ENCODE results near the gene PHF2. TPM values are rescaled to one million over a fixed set of nuclear protein-coding genes. Genes with fewer than 3 reads are reported as not detected.

PHF2 gene
- polyA plus RNA-seq, 1 of the 3 experiments (the other 2 are of a cell fraction) = 11.2 TPM

DNA sequence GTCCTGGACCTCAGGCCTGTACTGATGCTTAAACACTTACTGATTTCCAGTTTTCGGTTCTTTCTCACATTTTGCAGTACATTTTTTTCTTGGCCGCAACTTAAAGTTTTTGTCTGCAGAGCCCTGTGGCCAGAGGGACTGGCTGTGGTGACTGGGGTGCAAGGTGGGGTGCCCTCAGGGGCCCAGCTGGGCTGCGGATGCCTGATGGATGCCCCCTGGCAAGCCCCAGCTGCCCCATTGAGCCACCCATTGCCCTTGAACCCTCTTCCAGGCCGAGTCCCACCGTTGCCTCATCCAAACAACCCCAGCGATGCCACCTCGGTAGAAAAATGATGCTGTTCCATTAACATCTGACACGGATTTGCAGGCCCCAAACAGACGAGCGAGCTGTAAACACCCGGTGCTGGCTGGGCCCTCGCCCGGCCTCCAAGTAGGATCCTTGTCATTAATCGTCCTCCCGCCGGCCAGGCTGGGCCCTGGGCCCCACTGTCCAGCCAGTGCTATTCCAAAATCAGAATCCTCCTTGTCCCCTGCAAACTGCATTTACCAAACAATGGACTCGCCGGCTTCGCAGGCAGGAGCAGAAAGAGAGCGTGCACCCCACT, 107.9 kb downstream of the PHF2 start:
- Histone ChIP-seq H3F3A (replicated peaks; ENCODE audit: insufficient read depth) (no peaks in the 10 kb centered on the region), H3K4me3 (ENCODE audit: low read depth in 2 of 2, low read length in 1 of 2) (no peak overlapping the region), H3K36me3 (replicated peaks in 1 of 2; ENCODE audit: control insufficient read depth in 1 of 2, insufficient read depth in 2 of 2, low read length in 1 of 2) (no peaks in the 10 kb centered on the region), H3K9ac (no peak overlapping the region), H2AFZ (ENCODE audit: low read depth) (no peak overlapping the region), H3K27ac (ENCODE audit: low read depth in 2 of 2, low read length in 1 of 2) (no peak overlapping the region), H3K4me2 (no peak overlapping the region), H3K9me2 (no peaks in the 10 kb centered on the region), H3K4me1 (ENCODE audit: control insufficient read depth in 1 of 2, insufficient read depth in 2 of 2, low read depth in 1 of 2, low read length in 1 of 2) (peaks cover 0 to 4% of the 10 kb centered on the region in 2 experiments; a peak in 1 of 4 replicates), H4K20me1 (ENCODE audit: insufficient read depth) (no peaks in the 10 kb centered on the region), H3K27me3 (ENCODE audit: insufficient read depth) (no peaks in the 10 kb centered on the region), H3K79me2 (ENCODE audit: insufficient read depth) (no peaks in the 10 kb centered on the region), H3K9me3 (no peaks in the 10 kb centered on the region)
- POLR2A ChIA-PET = no interaction called here
- CTCF ChIA-PET = interaction anchor here (1.7 to 6.3 kb wide), 4 partner anchors 141 to 529 kb away, joined by 4 to 126 read pairs (median 6); no protein-coding TSS in a partner anchor
- WGBS (ENCODE audit: low lambda C conversion rate) = 65% methylated on average over 16 of the region's 20 CpGs
- TF ChIP-seq TEAD4 (IDR thresholded peaks at IDR 0.05; ENCODE audit: borderline replicate concordance, insufficient read depth) = no peak
- TF ChIP-seq SMC3 (IDR thresholded peaks at IDR 0.05; ENCODE audit: low read depth, low read length) = no peak
- no peak for TF ChIP-seq NRF1 (IDR thresholded peaks at IDR 0.05; ENCODE audit: low read depth, low read length)
- TF ChIP-seq, protein P1, sequence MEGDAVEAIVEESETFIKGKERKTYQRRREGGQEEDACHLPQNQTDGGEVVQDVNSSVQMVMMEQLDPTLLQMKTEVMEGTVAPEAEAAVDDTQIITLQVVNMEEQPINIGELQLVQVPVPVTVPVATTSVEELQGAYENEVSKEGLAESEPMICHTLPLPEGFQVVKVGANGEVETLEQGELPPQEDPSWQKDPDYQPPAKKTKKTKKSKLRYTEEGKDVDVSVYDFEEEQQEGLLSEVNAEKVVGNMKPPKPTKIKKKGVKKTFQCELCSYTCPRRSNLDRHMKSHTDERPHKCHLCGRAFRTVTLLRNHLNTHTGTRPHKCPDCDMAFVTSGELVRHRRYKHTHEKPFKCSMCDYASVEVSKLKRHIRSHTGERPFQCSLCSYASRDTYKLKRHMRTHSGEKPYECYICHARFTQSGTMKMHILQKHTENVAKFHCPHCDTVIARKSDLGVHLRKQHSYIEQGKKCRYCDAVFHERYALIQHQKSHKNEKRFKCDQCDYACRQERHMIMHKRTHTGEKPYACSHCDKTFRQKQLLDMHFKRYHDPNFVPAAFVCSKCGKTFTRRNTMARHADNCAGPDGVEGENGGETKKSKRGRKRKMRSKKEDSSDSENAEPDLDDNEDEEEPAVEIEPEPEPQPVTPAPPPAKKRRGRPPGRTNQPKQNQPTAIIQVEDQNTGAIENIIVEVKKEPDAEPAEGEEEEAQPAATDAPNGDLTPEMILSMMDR (IDR thresholded peaks at IDR 0.05) = no peak
- no peak for TF ChIP-seq GABPA (IDR thresholded peaks at IDR 0.05; ENCODE audit: low read depth)
- no peak for TF ChIP-seq POLR2AphosphoS5 (IDR thresholded peaks at IDR 0.05; ENCODE audit: low read depth, low read length)
- no peak for TF ChIP-seq TCF12 (IDR thresholded peaks at IDR 0.05)
- TF ChIP-seq FOSL2 (IDR thresholded peaks at IDR 0.05; ENCODE audit: borderline replicate concordance, low read depth) = no peak
- no peak for TF ChIP-seq FOXJ3 (CRISPR knock-in tag; IDR thresholded peaks at IDR 0.05)
- TF ChIP-seq, protein P2, sequence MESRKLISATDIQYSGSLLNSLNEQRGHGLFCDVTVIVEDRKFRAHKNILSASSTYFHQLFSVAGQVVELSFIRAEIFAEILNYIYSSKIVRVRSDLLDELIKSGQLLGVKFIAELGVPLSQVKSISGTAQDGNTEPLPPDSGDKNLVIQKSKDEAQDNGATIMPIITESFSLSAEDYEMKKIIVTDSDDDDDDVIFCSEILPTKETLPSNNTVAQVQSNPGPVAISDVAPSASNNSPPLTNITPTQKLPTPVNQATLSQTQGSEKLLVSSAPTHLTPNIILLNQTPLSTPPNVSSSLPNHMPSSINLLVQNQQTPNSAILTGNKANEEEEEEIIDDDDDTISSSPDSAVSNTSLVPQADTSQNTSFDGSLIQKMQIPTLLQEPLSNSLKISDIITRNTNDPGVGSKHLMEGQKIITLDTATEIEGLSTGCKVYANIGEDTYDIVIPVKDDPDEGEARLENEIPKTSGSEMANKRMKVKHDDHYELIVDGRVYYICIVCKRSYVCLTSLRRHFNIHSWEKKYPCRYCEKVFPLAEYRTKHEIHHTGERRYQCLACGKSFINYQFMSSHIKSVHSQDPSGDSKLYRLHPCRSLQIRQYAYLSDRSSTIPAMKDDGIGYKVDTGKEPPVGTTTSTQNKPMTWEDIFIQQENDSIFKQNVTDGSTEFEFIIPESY (IDR thresholded peaks at IDR 0.05; ENCODE audit: borderline replicate concordance, low read depth) = no peak
- no peak for TF ChIP-seq NFIC (IDR thresholded peaks at IDR 0.05; ENCODE audit: borderline replicate concordance)
- no peak for TF ChIP-seq RFX5 (IDR thresholded peaks at IDR 0.05; ENCODE audit: low read length)
- no peak for TF ChIP-seq RCOR1 (IDR thresholded peaks at IDR 0.05; ENCODE audit: low read length)
- DNase-seq = no peak

All from SK-N-SH (cell line).